ENCODE measurements around the gene PTX4. TPM values are rescaled to one million over a fixed set of nuclear protein-coding genes. Genes with fewer than 3 reads are reported as not detected.

Gene PTX4
- total RNA-seq (2022; extraction: Qiagen RNA extraction; ENCODE audit: low read depth): not detected in 5 replicates

GRCh38 chr16:1488619-1489018, at the start of gene PTX4:
TSS of gene PTX4 (minus strand) at chr16:1488944. CDS start at chr16:1488909, 35 bp downstream.

GRCh38 chr16:1533443-1533951, 44.8 kb upstream of the PTX4 start, which contains the start of gene TMEM204:
TSS of gene TMEM204 (plus strand) at chr16:1533666. CDS start at chr16:1534276, 610 bp downstream.

GRCh38 chr16:1492923-1493745, 4.4 kb upstream of the PTX4 start, which contains the start of gene TELO2:
TSS of gene TELO2 (plus strand) at chr16:1493360. CDS start at chr16:1494282, 922 bp downstream.

GRCh38 chr16:1474796-1475551, 13.8 kb downstream of the PTX4 start, which contains the start of gene CLCN7:
TSS of gene CLCN7 (minus strand) at chr16:1475028. CDS start at chr16:1474974, 54 bp downstream.

GRCh38 chr16:1443980-1444729, 44.6 kb downstream of the PTX4 start, which contains the start of gene CCDC154:
TSS of gene CCDC154 (minus strand) at chr16:1444556. CDS start at chr16:1444322, 234 bp downstream.

Other genes starting within 250 kb of the PTX4 start
- 0.09 TPM in 1 of 5 replicates, not detected in the others for gene TPSAB1, start 248.2 kb downstream of the PTX4 start, total RNA-seq (2022; extraction: Qiagen RNA extraction; ENCODE audit: low read depth)
- gene TPSD1, start 232.9 kb downstream of the PTX4 start, total RNA-seq (2022; extraction: Qiagen RNA extraction; ENCODE audit: low read depth): 0.15 TPM in 1 of 5 replicates, not detected in the others
- 150 to 195 TPM (median 172 TPM) in 5 replicates for gene UBE2I, start 179.3 kb downstream of the PTX4 start, total RNA-seq (2022; extraction: Qiagen RNA extraction; ENCODE audit: low read depth)
- gene BAIAP3, start 155.3 kb downstream of the PTX4 start, total RNA-seq (2022; extraction: Qiagen RNA extraction; ENCODE audit: low read depth): 0.94 to 1.5 TPM (median 1.3 TPM) in 5 replicates
- gene TSR3, start 137.1 kb downstream of the PTX4 start, total RNA-seq (2022; extraction: Qiagen RNA extraction; ENCODE audit: low read depth): 58.1 to 93.9 TPM (median 88.2 TPM) in 5 replicates
- 26.2 to 39.2 TPM (median 34.4 TPM) in 5 replicates for gene GNPTG, start 137.0 kb downstream of the PTX4 start, total RNA-seq (2022; extraction: Qiagen RNA extraction; ENCODE audit: low read depth)
- gene UNKL, start 74.2 kb downstream of the PTX4 start, total RNA-seq (2022; extraction: Qiagen RNA extraction; ENCODE audit: low read depth): 21.4 to 34.4 TPM (median 30.8 TPM) in 5 replicates
- 33.5 to 37.2 TPM (median 35.3 TPM) in 5 replicates for gene UQCC4, start 68.2 kb downstream of the PTX4 start, total RNA-seq (2022; extraction: Qiagen RNA extraction; ENCODE audit: low read depth)
- gene PERCC1, start 57.9 kb downstream of the PTX4 start, total RNA-seq (2022; extraction: Qiagen RNA extraction; ENCODE audit: low read depth): not detected in 5 replicates
- 0.05 to 0.47 TPM (median 0.26 TPM) in 4 of 5 replicates, not detected in the other for gene CCDC154, start 44.4 kb downstream of the PTX4 start, total RNA-seq (2022; extraction: Qiagen RNA extraction; ENCODE audit: low read depth)
- 56.1 to 74.8 TPM (median 72.3 TPM) in 5 replicates for gene CLCN7, start 13.9 kb downstream of the PTX4 start, total RNA-seq (2022; extraction: Qiagen RNA extraction; ENCODE audit: low read depth)
- 28.3 to 41.7 TPM (median 38.9 TPM) in 5 replicates for gene TELO2, start 4.4 kb upstream of the PTX4 start, total RNA-seq (2022; extraction: Qiagen RNA extraction; ENCODE audit: low read depth)
- 0.07 to 0.08 TPM in 2 of 5 replicates, not detected in the others for gene TMEM204, start 44.7 kb upstream of the PTX4 start, total RNA-seq (2022; extraction: Qiagen RNA extraction; ENCODE audit: low read depth)
- 6.4 to 9.2 TPM (median 8.6 TPM) in 5 replicates for gene IFT140, start 123.1 kb upstream of the PTX4 start, total RNA-seq (2022; extraction: Qiagen RNA extraction; ENCODE audit: low read depth)
- gene CRAMP1, start 123.4 kb upstream of the PTX4 start, total RNA-seq (2022; extraction: Qiagen RNA extraction; ENCODE audit: low read depth): 11.8 to 17.6 TPM (median 16.9 TPM) in 5 replicates
- 172 to 195 TPM (median 191 TPM) in 5 replicates for gene JPT2, start 189.3 kb upstream of the PTX4 start, total RNA-seq (2022; extraction: Qiagen RNA extraction; ENCODE audit: low read depth)
- gene MAPK8IP3, start 217.3 kb upstream of the PTX4 start, total RNA-seq (2022; extraction: Qiagen RNA extraction; ENCODE audit: low read depth): 46.6 to 69.5 TPM (median 57.9 TPM) in 5 replicates